DMS153 (cell line): ENCODE results near the gene PDGFB.

Experiments used
- DNase-seq: peaks from one replicate; lab custom pipeline; 2025; lab: John Stamatoyannopoulos, UW

The PDGFB gene

DNA sequence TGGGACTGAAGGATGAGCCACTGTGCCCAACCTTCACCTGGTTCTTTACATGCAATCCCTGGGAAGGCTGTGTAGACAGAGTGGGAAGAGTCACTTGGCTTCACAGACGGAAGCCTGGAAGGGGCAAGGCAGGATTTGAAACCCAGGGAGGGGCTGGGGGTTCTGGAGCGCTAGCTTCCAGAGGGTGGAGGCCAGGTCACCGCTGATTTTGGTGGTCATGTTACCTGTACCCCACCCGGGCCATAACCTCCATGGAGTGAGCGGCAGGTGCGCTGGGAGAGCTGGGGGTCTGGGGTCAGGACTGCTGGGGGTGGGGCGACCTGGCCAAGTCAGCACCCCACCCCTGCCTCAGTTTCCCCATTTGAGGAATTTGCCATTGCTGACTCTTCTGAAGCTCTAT is 38.3 kb downstream of the PDGFB start:
- DNase-seq: no peak

DNA sequence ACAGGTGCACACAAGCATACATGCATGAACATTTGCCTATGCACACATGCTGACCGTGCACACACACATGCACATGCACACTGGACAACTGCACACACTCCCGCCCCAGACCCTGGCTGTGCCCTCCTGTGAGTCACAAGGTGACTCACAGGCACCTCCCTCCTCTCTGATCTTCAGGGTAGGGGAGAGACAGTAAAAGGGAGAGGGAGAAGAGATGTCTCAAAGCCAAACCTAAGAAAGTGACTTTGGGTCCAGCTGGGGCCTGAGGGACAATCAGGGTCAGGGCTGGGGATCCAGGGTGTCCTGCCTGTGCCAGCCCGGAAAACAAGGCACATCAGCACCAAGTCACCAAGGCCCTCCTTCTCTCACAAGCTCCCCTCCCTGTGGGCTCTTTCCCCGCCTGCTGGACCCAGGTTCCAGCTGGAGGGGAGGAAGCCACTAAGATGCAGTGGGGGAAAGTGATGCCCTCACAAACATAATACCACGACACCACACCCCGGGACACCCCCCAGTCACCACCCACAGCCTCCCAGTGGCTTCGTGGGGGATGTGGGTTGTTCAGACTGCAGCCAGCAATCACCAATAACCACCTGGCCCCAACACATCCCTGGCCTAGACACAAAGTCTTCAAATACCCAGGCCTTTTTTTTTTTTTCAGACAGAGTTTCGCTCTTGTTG is 39.3 kb downstream of the PDGFB start:
- no peak for DNase-seq

DNA sequence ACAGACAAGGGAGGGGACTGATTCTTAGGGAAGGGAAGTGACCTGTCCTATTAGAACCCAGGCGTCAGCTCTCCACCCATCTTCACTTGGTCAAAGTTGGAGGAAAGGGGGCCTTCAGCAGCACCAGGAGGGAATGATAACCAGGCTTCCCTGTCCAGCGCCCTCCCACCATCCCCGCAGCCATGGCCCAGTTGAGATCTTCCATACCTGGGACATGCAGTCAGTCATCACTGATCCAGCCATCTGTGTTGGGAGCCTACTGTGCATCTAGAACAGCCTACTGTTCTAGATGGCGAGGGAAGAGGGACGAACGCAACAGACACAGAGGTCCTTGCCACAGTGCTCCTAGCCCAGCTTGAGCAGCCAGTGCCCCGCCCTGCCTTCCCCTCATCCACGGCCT is 40.6 kb downstream of the PDGFB start:
- DNase-seq: no peak

DNA sequence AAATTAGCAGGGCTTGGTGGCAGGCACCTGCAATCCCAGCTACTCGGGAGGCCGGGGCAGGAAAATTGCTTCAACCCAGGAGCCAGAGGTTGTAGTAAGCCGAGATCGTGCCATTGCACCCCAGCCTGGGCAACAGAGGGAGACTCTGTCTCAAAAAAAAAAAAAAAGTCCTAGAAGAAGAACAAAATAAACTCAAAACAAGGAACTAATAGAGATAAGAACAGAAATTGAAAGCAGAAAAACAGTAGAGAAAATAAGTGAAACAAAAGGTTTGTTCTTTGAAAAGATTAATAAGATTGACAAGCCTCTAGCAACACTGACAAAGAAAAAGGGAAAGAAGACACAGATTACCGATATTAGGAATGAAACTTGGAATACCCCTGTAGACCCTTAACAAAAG is 47.2 kb downstream of the PDGFB start:
- DNase-seq: no peak

DNA sequence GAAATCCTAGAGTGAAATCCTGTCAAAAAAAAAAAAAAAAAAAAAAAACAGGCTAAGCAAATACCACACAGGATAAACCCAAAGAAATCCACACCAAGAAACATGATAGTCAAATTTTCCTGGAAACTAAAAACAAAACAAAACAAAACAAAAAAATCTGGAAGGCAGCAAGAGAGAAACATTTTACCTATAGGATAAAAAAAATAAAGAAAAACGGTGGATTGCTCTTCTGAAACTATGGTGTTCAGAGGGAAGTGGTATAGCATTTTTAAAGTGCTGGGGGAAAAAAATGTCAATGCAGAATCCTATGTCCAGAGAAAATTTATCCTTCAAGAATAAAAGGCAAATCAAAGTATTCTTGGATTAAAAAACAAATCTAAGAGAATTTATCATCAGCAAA is 50.7 kb downstream of the PDGFB start:
- no peak for DNase-seq

DNA sequence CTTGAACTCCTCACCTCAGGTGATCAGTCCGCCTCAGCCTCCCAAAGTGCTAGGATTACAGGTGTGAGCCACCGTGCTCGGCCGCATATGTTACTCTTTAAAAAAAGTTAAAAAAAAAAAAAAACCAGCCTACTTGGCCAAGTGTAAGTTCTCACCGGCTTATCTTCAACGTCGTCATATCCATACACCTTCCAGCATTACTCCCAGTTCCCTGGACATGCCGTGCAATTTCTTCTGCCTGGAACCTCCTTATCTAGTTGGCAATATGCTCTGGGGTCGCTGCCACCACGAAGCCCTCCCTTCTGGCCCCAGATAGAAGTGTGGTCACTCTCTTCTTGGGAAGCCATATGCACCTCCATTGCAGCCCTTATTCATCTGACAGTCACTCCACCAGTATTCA is 56.0 kb downstream of the PDGFB start:
- DNase-seq: no peak

DNA sequence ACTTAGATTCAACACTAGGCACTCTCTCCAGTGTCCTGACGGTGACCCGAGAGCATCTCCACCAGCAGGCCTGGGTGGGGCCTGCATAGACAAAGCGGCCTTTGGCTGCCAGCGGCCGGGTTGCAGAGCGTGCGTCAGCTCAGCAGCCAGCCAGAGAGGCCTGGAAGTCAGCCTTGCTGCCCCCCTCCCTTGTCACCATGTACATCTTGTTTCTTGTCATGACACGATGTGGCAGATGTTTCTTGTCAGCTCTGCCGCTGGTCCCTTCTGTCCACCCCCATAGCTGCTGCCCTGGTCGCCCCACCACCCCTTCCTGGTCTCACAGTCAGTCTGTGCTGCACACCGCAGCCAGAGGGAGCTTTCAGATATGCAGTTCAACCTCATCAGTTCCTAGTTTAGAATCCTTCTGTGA is 59.2 kb downstream of the PDGFB start:
- peak; percentile 12 for DNase-seq

DNA sequence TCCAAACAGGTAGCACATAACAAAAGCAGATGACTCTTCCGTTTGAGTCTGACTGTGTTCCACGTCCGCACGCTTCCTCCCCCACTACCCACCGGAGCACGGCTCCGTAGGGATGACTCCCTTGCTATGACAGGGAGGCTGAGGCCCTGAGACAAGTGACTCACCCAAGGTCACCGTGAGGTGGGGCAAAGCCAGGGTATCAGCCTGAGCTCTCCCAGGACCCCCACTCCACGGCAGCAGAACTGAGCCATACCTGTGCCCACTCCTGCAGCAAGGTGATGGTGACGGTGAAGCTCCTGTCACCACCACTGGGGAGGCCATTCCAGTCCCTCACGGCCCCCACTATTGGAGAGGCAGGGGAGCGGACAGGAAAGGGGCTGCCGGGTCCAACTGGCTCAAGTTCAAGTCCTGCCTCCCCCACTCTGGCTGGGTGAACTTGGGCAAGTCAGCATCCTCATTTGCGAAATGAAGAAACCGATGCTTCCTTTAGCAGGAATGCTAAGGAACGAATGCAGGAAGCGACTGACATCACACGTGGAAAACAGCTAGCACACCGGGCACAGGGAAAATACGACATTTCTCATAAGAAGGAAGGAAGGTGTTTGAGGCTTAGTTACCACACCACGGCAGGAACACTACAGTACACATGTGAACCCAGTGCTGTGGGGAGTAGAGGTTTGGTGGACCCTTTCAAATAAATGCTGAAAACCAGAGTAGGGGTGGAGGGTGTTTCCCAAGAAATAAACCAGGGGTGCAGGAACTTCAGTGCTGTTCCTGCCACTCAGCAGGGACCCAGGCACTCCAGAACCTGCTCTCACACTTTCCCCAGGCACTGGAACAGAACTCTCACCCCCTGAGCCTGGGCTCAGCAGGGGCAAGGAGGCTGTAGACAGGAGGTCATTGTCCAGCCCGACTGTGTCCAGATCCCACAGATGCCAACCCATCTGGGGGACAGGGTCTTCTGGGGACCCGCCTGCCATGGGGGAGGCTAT is 59.9 kb downstream of the PDGFB start:
- DNase-seq: no peak

DNA sequence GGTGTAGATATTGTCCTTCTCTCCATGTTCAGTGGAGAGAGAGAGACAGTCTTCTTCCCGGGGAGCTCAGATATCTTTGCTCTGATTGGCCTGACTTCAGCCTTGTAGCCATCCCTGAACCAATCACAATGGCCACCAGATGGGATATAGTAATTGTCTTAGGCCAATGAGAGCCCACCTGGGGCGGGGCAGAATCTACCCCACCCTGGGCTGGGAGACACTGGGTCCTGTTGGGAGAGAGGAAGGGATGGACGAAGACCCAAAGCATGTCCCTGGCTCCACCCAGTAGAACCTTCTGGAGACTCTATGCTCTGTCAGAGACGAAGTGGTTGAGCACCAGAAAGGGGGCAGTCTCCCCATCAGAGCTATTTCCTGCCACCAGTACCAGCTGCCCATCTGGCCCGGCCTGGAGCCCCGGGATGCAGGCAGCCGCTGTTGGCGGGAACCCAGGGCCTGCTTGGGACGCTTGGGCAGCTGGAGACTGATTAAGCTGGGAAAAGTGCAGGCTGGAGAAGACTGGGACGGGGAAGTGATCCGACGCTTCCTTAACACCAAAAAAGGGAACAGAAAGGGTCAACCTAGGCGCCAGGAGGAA is 60.7 kb downstream of the PDGFB start:
- DNase-seq: no peak

DNA sequence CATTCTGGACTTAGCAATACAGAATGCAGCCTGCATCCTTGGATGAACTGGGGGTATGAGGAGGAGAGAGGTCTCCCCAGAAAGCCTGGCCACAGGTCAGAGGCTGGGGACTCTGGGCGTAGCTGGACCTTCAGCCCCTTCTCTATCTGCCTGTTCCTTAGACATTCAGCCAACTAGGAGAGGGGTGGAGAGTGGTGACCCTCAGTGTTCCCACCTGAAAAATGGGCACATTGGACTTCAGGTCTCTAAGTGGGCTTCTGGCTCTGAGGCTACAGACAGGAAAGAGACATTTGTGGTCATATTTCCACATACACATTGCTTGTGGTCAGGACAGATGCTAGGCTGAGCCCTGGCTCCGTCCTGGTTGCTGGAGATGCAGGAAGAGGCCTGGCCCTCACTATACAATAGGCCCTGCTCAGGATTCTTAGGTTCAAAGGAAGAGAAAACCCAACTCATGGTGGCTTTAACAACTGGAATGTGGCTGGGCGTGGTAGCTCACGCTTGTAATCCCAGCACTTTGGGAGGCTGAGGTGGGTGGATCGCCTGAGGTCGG is 62.2 kb downstream of the PDGFB start:
- DNase-seq: no peak

DNA sequence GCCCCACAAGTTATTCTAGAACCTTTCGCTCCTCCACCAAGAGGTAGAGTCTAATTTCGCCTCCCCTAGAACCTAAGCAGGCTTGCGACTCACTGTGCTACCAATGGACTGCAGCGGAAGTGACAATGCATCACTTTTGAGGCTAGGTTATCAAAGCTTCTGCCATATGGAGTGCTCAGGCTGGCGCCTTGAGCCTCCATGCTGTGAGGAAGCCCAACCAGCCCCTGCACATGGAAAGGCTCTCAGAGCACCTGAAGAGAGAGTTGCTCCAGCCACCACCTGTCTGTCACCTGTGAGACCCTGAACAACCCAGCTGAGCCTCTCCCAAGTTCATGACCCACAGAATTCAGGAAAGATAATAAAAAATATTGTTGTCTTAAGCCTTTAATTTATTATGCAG is 63.0 kb downstream of the PDGFB start:
- no peak for DNase-seq

DNA sequence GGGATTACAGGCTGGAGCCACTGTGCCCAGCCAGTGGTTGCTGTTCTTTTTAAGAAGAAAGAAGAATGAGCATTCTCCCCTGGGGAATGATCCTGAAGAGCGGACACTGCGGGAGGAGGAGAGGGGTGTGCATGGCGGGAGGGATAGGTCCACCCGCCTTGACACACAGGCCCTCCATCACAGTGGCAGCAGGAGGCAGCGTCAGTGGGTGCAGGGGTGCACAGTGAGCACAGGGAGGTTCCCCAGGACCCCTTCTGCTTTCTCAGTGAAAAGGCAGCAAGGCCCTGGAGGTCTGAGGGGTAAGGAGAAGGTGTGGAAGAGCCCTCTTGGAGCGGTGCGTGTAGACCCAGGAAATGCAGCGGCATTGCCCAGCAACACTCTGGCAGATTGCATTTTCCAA is 63.4 kb downstream of the PDGFB start:
- DNase-seq: no peak

DNA sequence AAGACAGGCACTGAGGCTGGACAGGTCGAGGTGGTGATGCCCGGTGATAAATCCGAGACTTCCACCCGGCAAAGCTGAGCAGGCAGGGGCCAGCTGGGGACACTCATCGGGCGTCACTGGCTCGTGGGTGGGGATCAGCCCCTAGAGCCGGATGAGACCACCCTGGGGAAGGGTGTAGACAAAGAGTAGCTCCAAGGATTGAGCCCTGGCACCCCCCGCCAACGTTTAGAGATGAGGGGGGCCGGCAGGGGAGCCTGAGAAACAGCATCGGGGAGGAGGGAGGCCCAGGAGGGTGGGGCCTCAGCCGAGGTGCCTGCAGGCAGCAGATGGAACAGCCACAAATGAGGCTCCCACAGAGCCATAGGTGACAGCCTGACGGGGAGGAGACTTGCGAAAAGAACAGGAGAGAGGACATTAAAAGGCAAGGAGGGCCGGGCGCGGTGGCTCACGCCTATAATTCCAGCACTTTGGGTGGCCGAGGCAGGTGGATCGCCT is 64.9 kb downstream of the PDGFB start:
- no peak for DNase-seq

DNA sequence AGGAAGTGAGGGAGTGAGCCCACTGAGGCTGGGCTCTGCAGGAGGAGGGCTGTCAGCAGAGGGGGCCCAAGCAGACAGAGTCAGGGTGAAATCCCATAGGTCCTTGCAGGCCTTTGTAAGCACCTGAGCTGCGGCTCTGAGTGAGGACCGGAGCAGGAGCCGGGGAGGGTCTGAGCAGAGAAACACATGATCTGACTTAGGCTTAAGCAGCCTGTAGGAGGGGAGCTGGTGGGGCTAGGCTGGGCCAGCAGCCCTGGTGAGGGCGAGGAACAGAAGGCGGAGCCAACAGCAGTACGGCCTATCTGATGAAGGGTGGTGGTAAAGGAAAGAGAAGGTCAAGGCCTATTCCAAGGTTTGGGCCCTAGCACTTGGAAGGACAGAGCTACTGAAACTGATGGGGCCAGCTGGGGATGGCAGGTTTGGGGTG is 65.4 kb downstream of the PDGFB start:
- no peak for DNase-seq

DNA sequence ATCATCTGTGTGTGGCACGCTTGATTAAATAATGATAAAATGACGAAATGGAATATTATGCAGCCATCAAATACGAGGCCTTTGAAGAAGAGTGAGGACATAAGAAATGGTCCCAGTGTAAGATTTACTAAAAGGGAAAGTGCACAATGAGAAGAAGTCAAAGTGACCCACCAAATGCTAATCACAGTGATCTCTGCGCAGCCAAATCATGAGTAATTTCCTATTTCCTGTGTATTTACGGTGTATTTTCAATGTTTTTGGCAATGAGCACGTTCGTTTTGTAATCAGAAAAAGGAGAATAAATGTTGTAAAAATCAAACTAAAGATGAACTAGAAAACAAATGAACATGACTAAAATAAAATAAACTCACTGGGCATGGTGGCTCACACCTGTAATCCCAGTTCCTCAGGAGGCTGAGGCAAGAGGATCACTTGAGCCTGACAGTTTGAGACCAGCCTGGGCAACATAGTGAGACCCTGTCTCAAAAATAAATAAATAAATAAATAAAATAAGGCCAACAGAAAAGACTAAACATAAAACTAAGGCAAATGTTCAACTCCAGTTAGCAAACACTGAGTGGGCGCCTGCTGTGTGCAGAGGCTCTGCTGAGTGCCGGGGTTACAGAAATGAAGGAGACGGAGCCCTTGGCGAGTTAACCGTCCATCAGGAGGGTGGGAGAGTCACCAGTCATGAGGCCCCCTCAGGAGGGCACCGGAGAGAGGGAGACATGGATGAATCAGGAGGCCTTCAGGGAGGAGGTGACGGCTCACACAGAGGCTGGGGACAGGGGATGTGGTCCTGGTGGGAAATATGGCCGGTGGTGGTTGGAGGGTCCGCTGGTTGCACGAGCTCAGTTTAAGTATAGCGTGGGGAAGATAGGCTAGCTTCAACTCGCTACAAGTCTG is 66.3 kb downstream of the PDGFB start:
- DNase-seq: no peak

DNA sequence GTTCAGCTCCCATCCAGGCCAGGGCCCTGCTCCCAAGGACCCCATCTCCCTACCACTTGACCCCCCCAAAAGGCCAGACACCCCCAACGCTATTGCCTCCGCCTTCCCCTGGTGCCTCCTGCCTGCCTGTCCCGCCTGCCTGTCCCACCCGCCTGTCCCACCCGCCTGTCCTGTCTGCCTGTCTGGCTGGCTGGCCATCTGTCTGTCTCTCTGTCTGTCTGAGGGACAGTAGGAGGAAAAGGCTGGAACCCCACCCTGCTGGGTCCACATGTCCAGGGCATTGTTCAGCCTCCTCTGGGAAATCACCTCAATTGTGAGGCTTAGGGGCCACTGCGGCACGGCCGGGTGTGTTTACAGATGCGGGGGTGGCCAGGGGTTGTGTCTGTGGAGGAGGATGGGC is 67.0 kb downstream of the PDGFB start:
- DNase-seq: no peak

DNA sequence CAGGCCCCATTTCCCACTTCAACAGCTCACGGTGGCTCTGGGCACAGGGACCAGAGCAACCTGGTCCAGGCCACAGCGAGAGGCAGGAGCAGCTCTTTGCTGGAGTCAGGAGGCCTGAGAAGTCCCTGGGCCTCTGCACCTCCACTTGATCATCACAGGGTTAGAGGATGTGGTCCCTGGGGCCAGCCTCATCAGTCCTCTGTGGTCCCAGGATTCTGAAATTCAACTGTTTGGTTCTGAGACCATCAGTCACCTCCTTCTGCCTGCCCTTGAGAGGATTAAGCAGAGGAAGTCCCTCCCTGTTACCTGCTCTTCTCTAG is 67.4 kb downstream of the PDGFB start:
- no peak for DNase-seq

DNA sequence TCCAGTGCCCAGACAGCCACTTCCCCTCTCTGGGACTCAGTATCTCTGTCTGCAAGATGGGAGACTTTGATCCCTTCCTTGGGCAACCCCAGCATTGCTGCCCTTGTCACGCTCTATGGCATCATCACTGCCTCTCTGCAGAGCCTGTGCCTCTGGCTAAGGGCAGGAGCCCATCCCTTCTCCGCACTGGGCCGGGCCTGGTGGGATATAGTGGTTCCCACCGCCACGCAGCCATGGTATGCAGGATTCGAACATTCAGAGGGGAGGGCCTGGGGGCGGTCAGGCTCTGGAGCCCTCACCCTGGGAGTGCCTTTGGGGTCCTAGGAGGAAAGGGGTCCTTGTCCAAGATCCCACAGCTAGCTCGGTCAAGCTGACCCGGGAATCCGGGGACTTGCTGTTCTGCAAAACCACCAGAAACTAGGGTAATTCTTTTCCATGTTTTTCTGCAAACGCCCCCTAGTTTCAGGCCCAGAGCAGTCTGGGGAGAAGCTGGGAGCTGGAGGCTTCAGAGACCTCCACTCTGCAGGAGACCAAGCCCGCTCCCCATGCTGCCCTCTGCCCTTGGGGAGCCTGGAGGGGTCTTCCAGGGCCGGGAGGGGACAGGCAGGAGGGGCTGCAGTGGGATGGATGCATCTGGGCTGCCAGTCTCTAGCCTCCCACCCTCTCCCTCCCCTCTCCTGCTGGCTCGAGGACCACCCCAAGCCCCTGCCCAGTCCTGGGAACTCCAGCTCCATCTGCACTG is 67.9 kb downstream of the PDGFB start:
- no peak for DNase-seq

DNA sequence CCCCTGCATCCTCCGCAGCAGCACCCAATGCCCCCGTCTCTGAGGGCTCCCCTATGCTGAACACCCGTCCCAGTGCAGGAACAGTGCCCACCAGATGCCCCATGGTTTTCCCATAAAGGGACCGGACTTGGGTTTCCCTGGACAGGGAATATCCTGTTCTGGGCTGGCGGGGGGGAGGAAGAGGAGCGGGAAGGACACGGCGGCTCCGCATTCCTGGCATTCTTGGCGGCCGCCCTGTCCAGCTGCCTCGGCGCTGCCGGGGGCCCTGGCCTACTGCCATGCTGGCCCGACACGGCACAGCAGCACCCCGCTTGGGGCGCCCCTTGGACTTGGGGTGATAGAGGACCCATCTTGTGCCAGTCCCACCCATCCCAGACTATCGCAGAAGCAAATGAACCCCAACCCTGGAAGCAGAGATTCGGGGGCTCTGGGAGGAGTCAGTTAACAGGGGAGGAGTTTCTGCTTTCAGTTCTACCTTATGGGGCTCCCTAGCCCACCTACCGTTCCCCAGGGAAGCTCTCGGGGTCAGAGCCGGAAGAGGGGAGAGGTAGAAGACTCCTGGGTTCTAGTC is 68.6 kb downstream of the PDGFB start:
- no peak for DNase-seq

DNA sequence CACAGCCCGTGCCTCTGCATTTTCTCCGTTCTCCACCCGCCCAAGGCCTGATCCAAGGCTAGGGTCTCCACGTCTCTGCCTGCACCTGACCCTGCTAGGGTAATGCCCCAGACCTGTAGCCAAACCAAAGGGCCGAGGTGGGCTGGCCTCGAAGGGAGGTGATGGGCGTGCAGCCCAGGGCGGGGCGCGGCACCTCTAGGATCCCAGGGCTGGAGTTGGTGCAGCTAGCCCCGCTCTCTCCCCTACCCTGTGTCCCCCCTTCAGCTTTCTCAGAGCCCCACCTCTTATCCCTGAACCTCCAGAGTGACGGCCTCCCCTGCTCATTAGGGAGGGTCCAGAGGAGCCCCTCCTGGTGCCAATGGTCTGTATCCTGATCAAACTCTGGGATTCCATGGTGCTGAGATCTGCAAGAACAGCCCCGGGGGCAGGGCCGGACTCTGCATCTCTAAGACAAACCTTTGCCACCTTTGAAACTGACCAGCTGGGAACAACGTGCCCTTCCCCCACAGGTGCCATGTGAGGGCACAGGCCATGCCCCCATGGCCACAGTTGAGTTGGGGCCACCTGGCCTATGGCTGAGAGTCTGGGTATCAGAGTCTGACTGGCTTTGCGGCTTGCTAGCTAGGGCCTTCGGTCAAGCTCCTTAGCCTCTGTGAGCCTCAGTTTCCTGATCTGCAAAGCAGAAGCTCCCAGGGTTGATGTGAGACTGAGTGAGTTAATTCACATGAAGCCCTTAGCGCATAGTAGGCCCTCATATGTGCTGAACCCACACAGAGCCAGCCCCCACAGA is 69.2 kb downstream of the PDGFB start:
- DNase-seq: no peak
